GM15510 (cell line): ENCODE results near the gene WWTR1.

Source experiments
- POLR2A ChIP-seq: IDR thresholded peaks from 3 replicates; pipeline ENCODE4 v1.6.1; 2011; ENCODE audit warnings: borderline replicate concordance; ENCODE audit not compliant: insufficient read length; ENCODE audit errors: extremely low read depth

Gene WWTR1

GRCh38 chr3:149551500-149551899 is 106.3 kb downstream of the WWTR1 start:
- no peak for TF ChIP-seq POLR2A

- TF ChIP-seq POLR2A = no peak
These were observed 109.2 kb downstream of the WWTR1 start for GRCh38 chr3:149548669-149549065.

DNA sequence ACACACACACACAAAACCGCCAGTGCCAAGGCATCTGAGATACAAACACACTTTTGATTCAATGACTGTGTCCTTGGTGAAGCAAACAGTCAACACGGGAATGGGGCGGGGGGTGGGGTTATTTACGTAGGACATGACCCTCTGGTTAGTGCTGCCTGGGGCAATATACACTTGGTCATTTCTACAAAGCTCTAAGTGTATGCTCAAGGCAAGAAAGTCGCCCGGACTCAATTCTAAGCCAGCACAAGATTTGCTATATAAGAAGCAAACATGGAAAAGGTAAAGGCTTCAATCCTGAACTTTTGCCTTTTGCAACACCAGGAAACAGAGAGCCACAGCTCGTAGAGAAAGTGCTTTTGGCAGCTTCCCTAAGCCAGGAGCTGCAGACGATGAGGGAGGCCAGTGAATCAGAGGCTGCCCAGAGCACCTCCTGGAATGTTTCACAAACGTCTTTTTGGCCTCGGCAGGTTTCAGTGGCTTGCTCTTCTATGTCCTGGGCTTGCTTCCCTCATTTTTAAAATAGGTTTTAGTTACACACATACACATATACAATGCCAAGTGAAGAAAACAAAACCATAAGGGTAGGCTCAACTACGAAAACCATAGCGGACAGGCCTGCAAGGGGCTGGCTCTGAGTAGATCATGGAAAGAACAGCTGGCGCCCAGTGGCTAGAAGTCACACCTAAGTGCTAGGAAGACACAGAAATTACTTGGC is 109.7 kb downstream of the WWTR1 start:
- no peak for TF ChIP-seq POLR2A

GRCh38 chr3:149547413-149547812 is 110.4 kb downstream of the WWTR1 start:
- no peak for TF ChIP-seq POLR2A

- TF ChIP-seq POLR2A = no peak
These were observed 112.8 kb downstream of the WWTR1 start for GRCh38 chr3:149545049-149545448.

GRCh38 chr3:149542375-149543312 is 115.2 kb downstream of the WWTR1 start:
- no peak for TF ChIP-seq POLR2A

DNA sequence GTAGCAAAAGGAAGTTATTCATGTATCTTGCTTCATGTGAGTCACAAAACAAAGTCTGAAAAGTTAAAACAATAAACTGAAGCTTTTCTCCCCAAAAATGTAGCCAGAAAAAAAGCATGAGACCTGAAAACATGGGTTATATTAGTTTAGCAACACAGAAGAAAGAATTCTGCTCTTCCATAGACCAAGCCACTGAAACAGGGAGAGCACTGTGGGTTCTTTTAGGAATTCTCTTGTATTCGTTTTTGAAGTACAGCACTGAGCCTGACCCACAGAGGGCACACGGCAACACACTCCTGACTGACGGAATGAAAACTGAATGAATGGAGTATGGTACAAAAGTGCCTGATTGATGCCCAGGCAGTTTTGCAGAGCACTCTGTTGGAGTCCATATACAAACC is 116.7 kb downstream of the WWTR1 start:
- no peak for TF ChIP-seq POLR2A

DNA sequence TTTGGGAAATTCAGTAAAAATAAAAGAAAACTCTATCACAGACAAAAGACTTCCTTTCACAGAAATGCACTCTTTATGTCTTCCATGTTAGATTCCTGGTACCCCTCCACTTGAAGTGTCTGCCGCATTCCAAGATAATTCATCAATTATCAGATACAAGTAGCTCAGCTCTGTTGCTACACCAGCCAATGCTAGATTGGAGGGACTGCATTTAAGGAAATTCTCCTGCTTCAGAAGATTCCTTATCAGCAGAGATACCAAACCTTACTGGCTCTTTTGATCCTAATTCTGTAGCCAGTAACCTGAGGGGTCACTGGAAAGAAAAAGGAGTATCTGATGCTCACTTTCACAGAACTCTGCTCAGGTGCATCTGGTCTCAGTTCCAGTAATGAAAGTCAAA is 119.5 kb downstream of the WWTR1 start:
- TF ChIP-seq POLR2A = no peak

- TF ChIP-seq POLR2A = no peak
These were observed 121.4 kb downstream of the WWTR1 start for GRCh38 chr3:149536429-149536828.

GRCh38 chr3:149535333-149535685 is 122.5 kb downstream of the WWTR1 start:
- no peak for TF ChIP-seq POLR2A

DNA sequence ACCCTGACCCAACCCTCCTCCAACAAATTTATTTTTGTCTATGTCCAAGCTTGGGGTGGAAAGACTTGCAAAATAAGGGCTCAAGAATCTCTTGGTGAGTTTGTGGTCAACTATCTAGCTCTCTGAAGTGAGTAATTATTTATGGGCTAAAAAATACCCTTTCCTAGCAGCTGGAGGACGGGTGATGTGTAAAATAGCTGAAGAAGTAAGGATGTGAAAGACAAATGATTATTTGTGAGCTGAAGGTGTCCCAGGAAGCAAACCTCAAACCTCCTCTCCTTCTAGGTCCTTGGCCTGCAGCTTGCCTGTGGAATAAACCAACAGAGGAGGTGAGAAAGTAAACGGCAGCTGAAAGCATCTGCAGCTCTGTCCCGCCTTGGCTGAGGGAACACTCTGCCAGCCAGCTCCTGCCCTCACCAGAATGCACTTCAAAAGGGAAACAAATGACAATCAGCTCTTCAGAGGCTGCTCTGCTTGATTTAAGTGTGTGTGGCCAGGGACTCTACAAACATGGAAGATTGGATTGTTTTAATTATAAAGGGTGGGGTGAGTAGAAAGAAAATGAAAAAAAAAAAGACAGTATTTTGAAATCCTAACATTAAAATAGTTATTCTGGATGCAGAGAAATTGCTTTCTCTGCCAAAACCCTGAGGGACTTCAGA is 123.0 kb downstream of the WWTR1 start:
- TF ChIP-seq POLR2A = no peak

GRCh38 chr3:149534082-149534481 is 123.7 kb downstream of the WWTR1 start:
- TF ChIP-seq POLR2A = no peak

DNA sequence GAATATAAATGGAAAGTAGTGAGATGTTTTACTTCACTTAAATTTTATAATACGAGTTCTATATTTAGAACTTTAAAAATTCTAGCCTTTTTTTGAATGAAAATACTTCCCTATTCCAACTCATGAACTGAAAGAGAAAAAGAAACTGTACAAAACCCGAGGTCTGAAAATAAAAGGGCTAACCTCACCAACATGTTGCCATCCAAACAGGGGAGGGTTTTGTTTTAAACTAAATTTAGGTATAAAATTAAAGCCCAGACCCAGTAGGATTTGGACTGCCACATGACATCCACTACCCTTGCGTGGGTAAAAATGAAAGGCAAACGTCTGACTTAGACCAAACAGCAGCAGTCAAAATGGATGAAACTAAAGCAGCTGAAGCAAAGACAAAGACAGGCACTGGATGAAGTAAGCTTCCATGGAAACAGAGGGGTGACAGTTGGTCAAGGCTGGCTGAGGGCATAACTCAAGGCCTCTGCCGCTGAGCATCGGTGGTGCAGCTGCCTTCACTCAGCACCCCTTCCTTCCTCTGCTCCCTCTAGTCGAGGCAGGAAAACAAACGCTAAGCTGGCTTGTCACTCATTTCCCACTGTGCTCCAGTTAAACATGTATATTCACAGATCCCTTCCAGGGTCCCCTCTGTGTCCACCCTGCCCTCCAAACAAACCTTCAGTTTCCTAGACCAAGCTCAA is 125.2 kb downstream of the WWTR1 start:
- TF ChIP-seq POLR2A = no peak

- no peak for TF ChIP-seq POLR2A
These were observed 128.7 kb downstream of the WWTR1 start for GRCh38 chr3:149529099-149529498.

DNA sequence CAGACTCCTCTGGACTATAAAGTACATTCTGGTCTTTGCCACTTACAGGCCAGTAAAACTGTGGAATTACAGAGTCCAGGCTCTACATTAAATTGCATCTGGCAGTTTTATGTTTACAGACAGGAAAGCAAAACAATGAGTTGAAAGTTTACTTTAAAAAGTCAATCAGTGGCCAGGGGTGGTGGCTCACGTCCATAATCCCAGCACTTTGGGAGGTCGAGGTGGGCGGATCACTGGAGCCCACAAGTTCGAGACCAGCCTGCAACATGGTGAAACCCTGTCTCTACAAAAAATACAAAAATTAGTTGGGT is 129.5 kb downstream of the WWTR1 start:
- no peak for TF ChIP-seq POLR2A
